Measurements from ENCODE around the gene PCDHA1. TPM values are rescaled to one million over a fixed set of nuclear protein-coding genes. Genes with fewer than 3 reads are reported as not detected.

PCDHA1 gene
- total RNA-seq, 1 experiment from 2014 or later, result not detected

DNA sequence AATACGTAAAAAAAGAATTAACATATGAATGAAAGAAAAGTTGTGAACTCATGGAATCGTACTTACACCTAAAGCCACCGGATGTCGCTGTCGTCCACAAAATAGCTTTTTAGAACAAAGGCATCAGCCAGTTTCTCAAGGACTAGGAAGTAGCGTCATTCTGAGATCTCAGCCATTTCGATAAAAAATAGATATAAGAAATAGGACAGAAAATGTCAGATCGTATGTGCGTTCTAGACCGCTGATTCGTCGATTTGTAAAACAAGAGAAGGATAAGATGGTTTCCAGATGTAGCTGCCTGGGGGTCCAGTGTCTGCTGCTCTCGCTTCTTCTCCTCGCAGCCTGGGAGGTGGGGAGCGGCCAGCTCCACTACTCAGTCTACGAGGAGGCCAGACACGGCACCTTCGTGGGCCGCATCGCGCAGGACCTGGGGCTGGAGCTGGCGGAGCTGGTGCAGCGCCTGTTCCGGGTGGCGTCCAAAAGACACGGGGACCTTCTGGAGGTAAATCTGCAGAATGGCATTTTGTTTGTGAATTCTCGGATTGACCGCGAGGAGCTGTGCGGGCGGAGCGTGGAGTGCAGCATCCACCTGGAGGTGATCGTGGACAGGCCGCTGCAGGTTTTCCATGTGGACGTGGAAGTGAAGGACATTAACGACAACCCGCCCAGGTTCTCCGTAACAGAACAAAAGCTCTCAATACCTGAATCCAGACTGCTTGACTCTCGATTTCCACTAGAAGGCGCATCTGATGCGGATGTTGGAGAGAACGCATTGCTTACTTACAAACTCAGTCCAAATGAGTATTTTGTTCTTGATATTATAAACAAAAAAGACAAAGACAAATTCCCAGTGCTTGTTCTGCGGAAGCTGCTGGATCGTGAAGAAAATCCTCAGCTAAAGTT lies 70.1 kb downstream of the PCDHA1 start, which contains the start of gene PCDHA10:
Gene PCDHA10 (plus strand): TSS at position 126 of the 903 bp plus-strand sequence. CDS start 152 bp downstream, at position 278.
- TF ChIP-seq SIN3A (IDR thresholded peaks at IDR 0.05; ENCODE audit: borderline replicate concordance, insufficient read depth, low read depth, low read length), result no peak
- TF ChIP-seq, protein P1, sequence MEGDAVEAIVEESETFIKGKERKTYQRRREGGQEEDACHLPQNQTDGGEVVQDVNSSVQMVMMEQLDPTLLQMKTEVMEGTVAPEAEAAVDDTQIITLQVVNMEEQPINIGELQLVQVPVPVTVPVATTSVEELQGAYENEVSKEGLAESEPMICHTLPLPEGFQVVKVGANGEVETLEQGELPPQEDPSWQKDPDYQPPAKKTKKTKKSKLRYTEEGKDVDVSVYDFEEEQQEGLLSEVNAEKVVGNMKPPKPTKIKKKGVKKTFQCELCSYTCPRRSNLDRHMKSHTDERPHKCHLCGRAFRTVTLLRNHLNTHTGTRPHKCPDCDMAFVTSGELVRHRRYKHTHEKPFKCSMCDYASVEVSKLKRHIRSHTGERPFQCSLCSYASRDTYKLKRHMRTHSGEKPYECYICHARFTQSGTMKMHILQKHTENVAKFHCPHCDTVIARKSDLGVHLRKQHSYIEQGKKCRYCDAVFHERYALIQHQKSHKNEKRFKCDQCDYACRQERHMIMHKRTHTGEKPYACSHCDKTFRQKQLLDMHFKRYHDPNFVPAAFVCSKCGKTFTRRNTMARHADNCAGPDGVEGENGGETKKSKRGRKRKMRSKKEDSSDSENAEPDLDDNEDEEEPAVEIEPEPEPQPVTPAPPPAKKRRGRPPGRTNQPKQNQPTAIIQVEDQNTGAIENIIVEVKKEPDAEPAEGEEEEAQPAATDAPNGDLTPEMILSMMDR (IDR thresholded peaks at IDR 0.05), result peak; percentile 22; the same call in 1 of the 2 replicates
- ChIA-PET POLR2A (no interaction called here), CTCF (interaction anchor here (1.7 kb wide), 1 partner anchor 184 kb away, joined by 4 read pairs; no protein-coding TSS in a partner anchor)
- DNase-seq (ENCODE audit: low read depth, low spot score) (no peak), ATAC-seq (no peak)
- Histone ChIP-seq H3K9me3 (ENCODE audit: control insufficient read depth, insufficient read depth, low read depth, low read length) (no peaks in the 10 kb centered on the region), H3K36me3 (ENCODE audit: control insufficient read depth, insufficient read depth, low read length) (no peaks in the 10 kb centered on the region), H3K4me1 (ENCODE audit: control insufficient read depth, insufficient read depth, low read length) (no peaks in the 10 kb centered on the region), H3K27ac (ENCODE audit: low read length) (no peak within 1 kb of the TSS), H3K27me3 (ENCODE audit: control insufficient read depth, insufficient read depth, low read length) (no peaks in the 10 kb centered on the region), H3K4me3 (ENCODE audit: low read depth in 2 of 2, low read length in 2 of 2) (no peak within 1 kb of the TSS)
- intact Hi-C loops (cut with micrococcal nuclease; ENCODE audit: unreplicated experiment), result no loop called here
- BruUV-seq (replicated peaks), result no TSS peak
- in situ Hi-C loops (cut with HindIII; ENCODE audit: low pct_unique_long_range_greater_than_20kb, low sequenced_read_pairs), result no loop called here

- H3K27ac ChIP-seq (ENCODE audit: low read length), result no peak overlapping the region
- in situ Hi-C loops (cut with HindIII; ENCODE audit: low pct_unique_long_range_greater_than_20kb, low sequenced_read_pairs) (no loop called here), intact Hi-C loops (cut with micrococcal nuclease; ENCODE audit: unreplicated experiment) (no loop called here)
- TF ChIP-seq SIN3A (IDR thresholded peaks at IDR 0.05; ENCODE audit: borderline replicate concordance, insufficient read depth, low read depth, low read length) (no peak), POLR2AphosphoS5 (IDR thresholded peaks at IDR 0.05; ENCODE audit: low read depth, low read length) (no peak)
- TF ChIP-seq, protein P1 (IDR thresholded peaks at IDR 0.05), result no peak
- TF ChIP-seq, protein P2, sequence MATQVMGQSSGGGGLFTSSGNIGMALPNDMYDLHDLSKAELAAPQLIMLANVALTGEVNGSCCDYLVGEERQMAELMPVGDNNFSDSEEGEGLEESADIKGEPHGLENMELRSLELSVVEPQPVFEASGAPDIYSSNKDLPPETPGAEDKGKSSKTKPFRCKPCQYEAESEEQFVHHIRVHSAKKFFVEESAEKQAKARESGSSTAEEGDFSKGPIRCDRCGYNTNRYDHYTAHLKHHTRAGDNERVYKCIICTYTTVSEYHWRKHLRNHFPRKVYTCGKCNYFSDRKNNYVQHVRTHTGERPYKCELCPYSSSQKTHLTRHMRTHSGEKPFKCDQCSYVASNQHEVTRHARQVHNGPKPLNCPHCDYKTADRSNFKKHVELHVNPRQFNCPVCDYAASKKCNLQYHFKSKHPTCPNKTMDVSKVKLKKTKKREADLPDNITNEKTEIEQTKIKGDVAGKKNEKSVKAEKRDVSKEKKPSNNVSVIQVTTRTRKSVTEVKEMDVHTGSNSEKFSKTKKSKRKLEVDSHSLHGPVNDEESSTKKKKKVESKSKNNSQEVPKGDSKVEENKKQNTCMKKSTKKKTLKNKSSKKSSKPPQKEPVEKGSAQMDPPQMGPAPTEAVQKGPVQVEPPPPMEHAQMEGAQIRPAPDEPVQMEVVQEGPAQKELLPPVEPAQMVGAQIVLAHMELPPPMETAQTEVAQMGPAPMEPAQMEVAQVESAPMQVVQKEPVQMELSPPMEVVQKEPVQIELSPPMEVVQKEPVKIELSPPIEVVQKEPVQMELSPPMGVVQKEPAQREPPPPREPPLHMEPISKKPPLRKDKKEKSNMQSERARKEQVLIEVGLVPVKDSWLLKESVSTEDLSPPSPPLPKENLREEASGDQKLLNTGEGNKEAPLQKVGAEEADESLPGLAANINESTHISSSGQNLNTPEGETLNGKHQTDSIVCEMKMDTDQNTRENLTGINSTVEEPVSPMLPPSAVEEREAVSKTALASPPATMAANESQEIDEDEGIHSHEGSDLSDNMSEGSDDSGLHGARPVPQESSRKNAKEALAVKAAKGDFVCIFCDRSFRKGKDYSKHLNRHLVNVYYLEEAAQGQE (IDR thresholded peaks at IDR 0.05; ENCODE audit: insufficient read depth in 1 of 2, low read depth in 2 of 2, low read length in 1 of 2), result no peak
- no peak for DNase-seq (ENCODE audit: low read depth, low spot score)
- no peak for ATAC-seq
- H3K27me3 ChIP-seq (ENCODE audit: control insufficient read depth, insufficient read depth, low read length), result no peaks in the 10 kb centered on the region
- CTCF ChIA-PET, result no interaction called here
- no TSS peak for BruUV-seq (replicated peaks)
- H3K4me1 ChIP-seq (ENCODE audit: control insufficient read depth, insufficient read depth, low read length), result no peaks in the 10 kb centered on the region
- POLR2A ChIA-PET, result no interaction called here
- H3K9me3 ChIP-seq (ENCODE audit: control insufficient read depth, insufficient read depth, low read depth, low read length), result no peaks in the 10 kb centered on the region
- H3K4me3 ChIP-seq (ENCODE audit: low read depth in 2 of 2, low read length in 2 of 2), result no peak overlapping the region
- no peaks in the 10 kb centered on the region for H3K36me3 ChIP-seq (ENCODE audit: control insufficient read depth, insufficient read depth, low read length)
These were observed 71.4 kb downstream of the PCDHA1 start for GRCh38 chr5:140857177-140857986.
